Left lung (tissue), 14 donors: ENCODE measurements around the gene ANKRD60. TPM values are rescaled to one million over a fixed set of nuclear protein-coding genes. Genes with fewer than 3 reads are reported as not detected.

Source experiments
- ATAC-seq: fragments of 200-7000 bp; cut with Tn5 transposase; one replicate; pipeline ENCODE4 v1.9.1; 2020; ENCODE audit warnings: moderate library complexity
- DNase-seq, 4 donors: peaks; one replicate each; pipeline ENCODE4 v3.0.0-alpha.2; 2013 to 2020
- H3K27ac ChIP-seq, 2 donors: fragments of 200-600 bp; sonication (generic) in 1 of 2; one replicate each; pipeline versions ENCODE4 v1.5.0 to v1.8.0; 2020 to 2021
- H3K27me3 ChIP-seq, 2 donors: fragments of 200-600 bp; sonication (generic) in 1 of 2; one replicate each; pipeline versions ENCODE4 v1.5.0 to v1.8.0; 2020 to 2021
- H3K36me3 ChIP-seq, 2 donors: fragments of 200-600 bp; sonication (generic) in 1 of 2; one replicate each; pipeline versions ENCODE4 v1.5.0 to v1.8.0; 2020 to 2021
- H3K4me1 ChIP-seq, 2 donors: fragments of 200-600 bp; one replicate each; pipeline ENCODE4 v1.8.0; 2021
- H3K4me3 ChIP-seq, 2 donors: fragments of 200-600 bp; sonication (generic) in 1 of 2; one replicate each; pipeline versions ENCODE4 v1.5.0 to v1.8.0; 2020 to 2021; ENCODE audit warnings: mild to moderate bottlenecking in 1 of 2
- H3K9me3 ChIP-seq, 2 donors: fragments of 200-600 bp; sonication (generic) in 1 of 2; one replicate each; pipeline versions ENCODE4 v1.5.0 to v1.8.0; 2020 to 2021
- CTCF ChIP-seq, 2 donors: fragments of 200-600 bp; sonication (generic) in 1 of 2; IDR thresholded peaks; one replicate each; pipeline versions ENCODE4 v1.5.0 to v1.8.0; 2021; ENCODE audit warnings: antibody characterized with exemption in 2 of 2
- intact Hi-C, 2 donors: fragments of 100-400 bp; cut with DNase I; formaldehyde crosslinking; loops; one replicate each; pipeline versions ENCODE4 v1.11.2 to v1.14.2; 2022
- long read RNA-seq, 12 donors: library from polyadenylated mRNA in 2 of 12; unstranded in 2 of 12; transcript quantifications; one replicate each; pipeline ENCODE4 v2.0.0 and lab custom pipeline, GENCODE V29; 2019 to 2026
- polyA plus RNA-seq, 6 donors: library from polyadenylated mRNA; unstranded; fragments of 120-200 nt; gene quantifications; one replicate each; pipeline ENCODE4 v1.2.1, GENCODE V29; 2013; ENCODE audit not compliant: insufficient read length in 6 of 6
- total RNA-seq, 2 donors: library from RNA; stranded (reverse); fragmentation: NEBNext Ultra II Directional; extraction: Animal tissue kit (Norgen Biotek cat#: 25700); gene quantifications; one replicate each; pipeline ENCODE4 v1.2.1, GENCODE V29; 2021
- donor health status: DM: no; HTN: yes; CAD: no.
- donor health status: DM: no; HTN: no; CAD: no.

Gene ANKRD60
- not detected for total RNA-seq
- not detected for polyA plus RNA-seq
- long read RNA-seq, donor 1, result 0 reads
- long read RNA-seq, donor 2, result 0 reads
- long read RNA-seq, donor 3, result 0 reads
- long read RNA-seq, donor 4, result 0 reads
- long read RNA-seq, donor 5, result 0 reads
- long read RNA-seq, donor 6, result 0 reads
- long read RNA-seq, donor 7, result 0 reads
- long read RNA-seq, donor 8, result 0 reads
- long read RNA-seq, donor 9, result 0 reads
- long read RNA-seq, donor 10, result 0 reads
- long read RNA-seq, donor 11, result 0 reads
- long read RNA-seq, donor 12, result 0 reads

GRCh38 chr20:58228484-58229197 is at the start of gene ANKRD60:
ANKRD60 (minus strand) TSS chr20:58228653; CDS start chr20:58228653, 0 bp downstream.
- H3K36me3 ChIP-seq, result peaks cover 0 to 16% of the 10 kb centered on the region in 2 donors
- peaks cover 28 to 56% of the 10 kb centered on the region in 2 donors for H3K27me3 ChIP-seq

GRCh38 chr20:58277578-58278472 is 49.4 kb upstream of the ANKRD60 start:
- Histone ChIP-seq H3K27me3 (no peaks in the 10 kb centered on the region), H3K4me3 (no peak overlapping the region), H3K27ac (no peak overlapping the region), H3K9me3 (peaks cover 0 to 8% of the 10 kb centered on the region in 2 donors), H3K36me3 (no peaks in the 10 kb centered on the region), H3K4me1 (no peaks in the 10 kb centered on the region)
- no peak for TF ChIP-seq CTCF (IDR thresholded peaks at IDR 0.05)
- ATAC-seq (no peak), DNase-seq (no peak)
- intact Hi-C loops, result no loop called here

More at GRCh38 chr20:58228484-58229197, at the start of gene ANKRD60:
- H3K9me3 ChIP-seq, result no peaks in the 10 kb centered on the region
- H3K4me1 ChIP-seq, result peaks cover 0 to 6% of the 10 kb centered on the region in 2 donors
- intact Hi-C loops, result no loop called here
- H3K27ac ChIP-seq, result no peak within 1 kb of the TSS
- H3K4me3 ChIP-seq, result no peak within 1 kb of the TSS
- DNase-seq, result no peak
- ATAC-seq, result peak; percentile 64
- TF ChIP-seq CTCF (IDR thresholded peaks at IDR 0.05), result no peak

- no peak for DNase-seq
- H3K27ac ChIP-seq, result no peak overlapping the region
- intact Hi-C loops, result no loop called here
- H3K9me3 ChIP-seq, result peaks cover 0 to 8% of the 10 kb centered on the region in 2 donors
- no peaks in the 10 kb centered on the region for H3K36me3 ChIP-seq
- no peak overlapping the region for H3K4me3 ChIP-seq
- no peaks in the 10 kb centered on the region for H3K27me3 ChIP-seq
- H3K4me1 ChIP-seq, result no peaks in the 10 kb centered on the region
- no peak for ATAC-seq
- no peak for TF ChIP-seq CTCF (IDR thresholded peaks at IDR 0.05)
Observed at GRCh38 chr20:58277107-58277506, 48.7 kb upstream of the ANKRD60 start.

- H3K27ac ChIP-seq, result no peak overlapping the region
- intact Hi-C loops, result no loop called here
- no peak overlapping the region for H3K4me3 ChIP-seq
- peaks cover 0 to 8% of the 10 kb centered on the region in 2 donors for H3K9me3 ChIP-seq
- DNase-seq, result no peak
- no peak for ATAC-seq
- peaks cover 0 to 20% of the 10 kb centered on the region in 2 donors for H3K36me3 ChIP-seq
- no peaks in the 10 kb centered on the region for H3K4me1 ChIP-seq
- TF ChIP-seq CTCF (IDR thresholded peaks at IDR 0.05), result no peak
- H3K27me3 ChIP-seq, result no peaks in the 10 kb centered on the region
Observed at GRCh38 chr20:58274384-58274783, 45.9 kb upstream of the ANKRD60 start.
